HCT116 (cell line): ENCODE data around the gene CRYGN. TPM values are rescaled to one million over a fixed set of nuclear protein-coding genes. Genes with fewer than 3 reads are reported as not detected.

Source experiments
- ATAC-seq: fragments of 200-7000 bp; cut with Tn5 transposase; 2 replicates; pipeline ENCODE4 v1.9.1; 2020; ENCODE audit warnings: mild to moderate bottlenecking, moderate library complexity
- BruUV-seq: library from RNA; stranded (reverse); fragments of 400-500 nt; replicated peaks from 2 replicates; lab custom pipeline; 2021; lab: Mats Ljungman, UMichigan
- CTCF ChIA-PET: fragments of 300-600 bp; sonication (Branson Sonifier 250); formaldehyde crosslinking; loops from one replicate; lab custom pipeline; 2021; ENCODE audit warnings: antibody characterized with exemption; lab: Charles Lee
- POLR2A ChIA-PET: fragments of 300-600, 350-600 bp; sonication (Branson Sonifier 250); formaldehyde crosslinking; loops from one replicate; lab custom pipeline; 2021; ENCODE audit warnings: antibody characterized with exemption; lab: Charles Lee
- RAD21 ChIA-PET, 2 experiments: fragments of 300-600 bp; sonication (Branson Sonifier 250); formaldehyde crosslinking; loops; one replicate each; lab custom pipeline; 2023; ENCODE audit warnings: low total read pairs in 2 of 2; ENCODE audit not compliant: uncharacterized antibody in 2 of 2, unreplicated experiment in 2 of 2, low non-redundant PET in 1 of 2; lab: Charles Lee
- DNase-seq: peaks from one replicate; pipeline ENCODE4 v3.0.0-alpha.2; 2010; ENCODE audit warnings: low read depth, low spot score
- H2AFZ ChIP-seq: fragments of 200-600 bp; shearing (Covaris generic), sonication (generic); 2 replicates; pipeline ENCODE4 v1.6.1; 2017; ENCODE audit warnings: low read depth, mixed run types, mixed read lengths, antibody characterized with exemption, low read length; ENCODE audit not compliant: poor library complexity, severe bottlenecking
- H3K27ac ChIP-seq: 2 replicates; pipeline ENCODE4 v1.5.1; 2012; ENCODE audit warnings: low read depth, low read length
- H3K27me3 ChIP-seq: fragments of 200-600 bp; sonication (generic); 2 replicates; pipeline ENCODE4 v1.6.1; 2016; ENCODE audit warnings: mixed run types, low read length, mixed read lengths; ENCODE audit not compliant: insufficient read depth
- H3K36me3 ChIP-seq, 2 experiments: fragments of 200-500 bp in 1 of 2; fragments of 200-600 bp in 1 of 2; sonication (Bioruptor generic) in 1 of 2; sonication (generic) in 1 of 2; 2 replicates each; pipeline versions ENCODE4 v1.5.1 to v1.6.1; 2014 to 2016; ENCODE audit warnings: low read length in 2 of 2, inconsistent platforms in 1 of 2, mixed read lengths in 1 of 2, mixed run types in 1 of 2; ENCODE audit not compliant: insufficient read depth in 2 of 2, control insufficient read depth in 1 of 2
- H3K4me1 ChIP-seq, 2 experiments: fragments of 200-600 bp in 1 of 2; sonication (generic) in 1 of 2; 2 replicates each; pipeline versions ENCODE4 v1.5.1 to v1.6.1; 2012 to 2017; ENCODE audit warnings: low read length in 2 of 2, inconsistent platforms in 1 of 2, mild to moderate bottlenecking in 1 of 2, mixed read lengths in 1 of 2, mixed run types in 1 of 2, moderate library complexity in 1 of 2; ENCODE audit not compliant: insufficient read depth in 2 of 2, control insufficient read depth in 1 of 2
- H3K4me2 ChIP-seq: fragments of 200-600 bp; sonication (generic); 2 replicates; pipeline ENCODE4 v1.6.1; 2017; ENCODE audit warnings: mixed run types, low read length, mixed read lengths
- H3K4me3 ChIP-seq, 2 experiments: fragments of 200-600 bp in 1 of 2; sonication (generic) in 1 of 2; replicated peaks in 1 of 2; 2 replicates each; pipeline ENCODE4 v1.5.1; 2011 to 2016; ENCODE audit warnings: low read length in 2 of 2, control low read depth in 1 of 2, low read depth in 1 of 2, mild to moderate bottlenecking in 1 of 2, mixed read lengths in 1 of 2, mixed run types in 1 of 2
- H3K79me2 ChIP-seq: fragments of 200-600 bp; sonication (generic); 2 replicates; pipeline ENCODE4 v1.6.1; 2017; ENCODE audit warnings: mild to moderate bottlenecking, mixed run types, low read length, moderate library complexity, mixed read lengths; ENCODE audit not compliant: insufficient read depth
- H3K9ac ChIP-seq: fragments of 200-600 bp; sonication (generic); 2 replicates; pipeline ENCODE4 v1.6.1; 2016; ENCODE audit warnings: low read length, mixed read lengths
- H3K9me2 ChIP-seq: fragments of 200-600 bp; sonication (generic), shearing (Covaris generic); 2 replicates; pipeline ENCODE4 v1.6.1; 2017; ENCODE audit warnings: mixed run types, mild to moderate bottlenecking, moderate library complexity; ENCODE audit not compliant: insufficient read depth
- H3K9me3 ChIP-seq, 2 experiments: fragments of 200-500 bp in 1 of 2; fragments of 200-600 bp in 1 of 2; sonication (Bioruptor generic) in 1 of 2; sonication (generic) in 1 of 2; 2 replicates each; pipeline ENCODE4 v1.6.1; 2014 to 2017; ENCODE audit warnings: low read length in 2 of 2, mixed read lengths in 2 of 2, inconsistent platforms in 1 of 2, low read depth in 1 of 2, mild to moderate bottlenecking in 1 of 2, mixed run types in 1 of 2, moderate library complexity in 1 of 2; ENCODE audit not compliant: control insufficient read depth in 1 of 2, insufficient read depth in 1 of 2
- H4K20me1 ChIP-seq: fragments of 200-600 bp; sonication (generic), shearing (Covaris generic); 2 replicates; pipeline ENCODE4 v1.6.1; 2017; ENCODE audit warnings: mixed run types, mild to moderate bottlenecking, moderate library complexity; ENCODE audit not compliant: insufficient read depth
- ATF3 ChIP-seq: IDR thresholded peaks from 2 replicates; pipeline ENCODE4 v1.6.1; 2012
- CBX3 ChIP-seq: IDR thresholded peaks from 2 replicates; pipeline ENCODE4 v1.6.1; 2012; ENCODE audit warnings: low read depth
- CTCF ChIP-seq, 3 experiments: fragments of 200-600 bp in 1 of 3; sonication (generic) in 1 of 3; IDR thresholded peaks in 2 of 3; conservative IDR thresholded peaks in 1 of 3; 2 replicates each; pipeline ENCODE4 v1.5.1; 2012 to 2017; ENCODE audit warnings: low read depth in 2 of 3, low read length in 2 of 3, antibody characterized with exemption in 1 of 3, borderline replicate concordance in 1 of 3, control low read depth in 1 of 3, mild to moderate bottlenecking in 1 of 3, mixed read lengths in 1 of 3, mixed run types in 1 of 3, moderate library complexity in 1 of 3; ENCODE audit not compliant: insufficient read depth in 1 of 3
- EGR1 ChIP-seq: IDR thresholded peaks from 2 replicates; pipeline ENCODE4 v1.6.1; 2012; ENCODE audit warnings: low read depth
- ELF1 ChIP-seq: IDR thresholded peaks from 2 replicates; pipeline ENCODE4 v1.6.1; 2012; ENCODE audit warnings: low read depth, borderline replicate concordance
- EZH2phosphoT487 ChIP-seq: fragments of 200-600 bp; IDR thresholded peaks from 2 replicates; pipeline ENCODE4 v1.6.1; 2018; ENCODE audit warnings: antibody characterized with exemption, borderline replicate concordance
- JUND ChIP-seq: IDR thresholded peaks from 2 replicates; pipeline ENCODE4 v1.6.1; 2012
- POLR2A ChIP-seq: IDR thresholded peaks from 2 replicates; pipeline ENCODE4 v1.7.0; 2011; ENCODE audit warnings: borderline replicate concordance; ENCODE audit not compliant: insufficient read depth, insufficient read length; ENCODE audit errors: extremely low read depth
- SP1 ChIP-seq: IDR thresholded peaks from 2 replicates; pipeline ENCODE4 v1.6.1; 2012; ENCODE audit warnings: low read depth
- SRF ChIP-seq: IDR thresholded peaks from 2 replicates; pipeline ENCODE4 v1.6.1; 2012; ENCODE audit warnings: low read depth
- TCF7L2 ChIP-seq: IDR thresholded peaks from 2 replicates; pipeline ENCODE4 v1.7.0; 2011; ENCODE audit warnings: borderline replicate concordance, inconsistent platforms; ENCODE audit not compliant: insufficient read depth, insufficient read length; ENCODE audit errors: extremely low read depth
- ZBTB33 ChIP-seq: IDR thresholded peaks from 2 replicates; pipeline ENCODE4 v1.6.1; 2011; ENCODE audit warnings: mild to moderate bottlenecking, low read length, moderate library complexity; ENCODE audit not compliant: insufficient replicate concordance; ENCODE audit errors: extremely low read depth
- ZFX ChIP-seq: fragments of 450-650 bp; IDR thresholded peaks from 2 replicates; pipeline ENCODE4 v1.6.1; 2017
- ZNF274 ChIP-seq: fragments of 200-500 bp; sonication (Bioruptor generic); IDR thresholded peaks from 2 replicates; pipeline ENCODE4 v1.6.1; 2014; ENCODE audit warnings: mild to moderate bottlenecking, low read depth, low read length, inconsistent platforms
- intact Hi-C: fragments of 100-400 bp; cut with micrococcal nuclease; formaldehyde crosslinking; loops from 2 replicates; pipeline ENCODE4 v1.10.0; 2022
- total RNA-seq: library from RNA; stranded (reverse); gene quantifications from one replicate; pipeline ENCODE4 v1.2.1, GENCODE V29; 2021; ENCODE audit not compliant: unreplicated experiment

The CRYGN gene
- total RNA-seq, 1 experiment from 2014 or later = not detected

GRCh38 chr7:151389768-151390597 lies 50.0 kb downstream of the CRYGN start:
- ChIA-PET RAD21 (no interaction called here), CTCF (no interaction called here), POLR2A (no interaction called here)
- ATAC-seq (no peak), DNase-seq (no peak)
- peaks cover 7 to 18% of the 10 kb centered on the region in 2 experiments; a peak in 3 of 4 replicates for H3K4me1 ChIP-seq
- H3K27me3 ChIP-seq = no peaks in the 10 kb centered on the region
- no peak overlapping the region for H3K27ac ChIP-seq
- no peaks in the 10 kb centered on the region for H3K36me3 ChIP-seq
- H3K9me3 ChIP-seq = no peaks in the 10 kb centered on the region
- no peaks in the 10 kb centered on the region for H3K79me2 ChIP-seq
- H4K20me1 ChIP-seq = no peaks in the 10 kb centered on the region
- no TSS peak for BruUV-seq
- TF ChIP-seq EGR1 = no peak
- no peak for TF ChIP-seq SP1
- no peak for TF ChIP-seq JUND
- no peak for TF ChIP-seq EZH2phosphoT487
- no peak for TF ChIP-seq ZFX
- TF ChIP-seq TCF7L2 = no peak
- no peak for TF ChIP-seq CBX3
- intact Hi-C loops = no loop called here
- H3K4me2 ChIP-seq = no peak overlapping the region
- H3K9ac ChIP-seq = no peak overlapping the region
- H3K9me2 ChIP-seq = no peaks in the 10 kb centered on the region
- no peak overlapping the region for H2AFZ ChIP-seq
- H3K4me3 ChIP-seq = no peak overlapping the region

- Histone ChIP-seq H3K9ac (no peak overlapping the region), H3K9me3 (no peaks in the 10 kb centered on the region), H4K20me1 (no peaks in the 10 kb centered on the region), H3K4me1 (peaks cover 7 to 17% of the 10 kb centered on the region in 2 experiments; a peak in 3 of 4 replicates), H3K36me3 (no peaks in the 10 kb centered on the region), H3K79me2 (no peaks in the 10 kb centered on the region), H3K4me2 (no peak overlapping the region), H3K4me3 (no peak overlapping the region), H3K9me2 (no peaks in the 10 kb centered on the region), H3K27me3 (no peaks in the 10 kb centered on the region), H3K27ac (no peak overlapping the region), H2AFZ (no peak overlapping the region)
- ATAC-seq = no peak
- CTCF ChIA-PET = no interaction called here
- intact Hi-C loops = no loop called here
- BruUV-seq = no TSS peak
- POLR2A ChIA-PET = no interaction called here
- DNase-seq = no peak
- TF ChIP-seq JUND (no peak), ATF3 (no peak), POLR2A (no peak), ZBTB33 (no peak), ELF1 (no peak), SRF (no peak), ZNF274 (no peak), SP1 (no peak), CTCF (IDR thresholded peaks at IDR 0.05 in 2 of 3, conservative IDR thresholded peaks at IDR 0.05 in 1 of 3; ENCODE audit: borderline replicate concordance in 1 of 3, insufficient read depth in 1 of 3, low read depth in 2 of 3, low read length in 2 of 3) (no peak), ZFX (no peak)
- RAD21 ChIA-PET = no interaction called here
Observed at GRCh38 chr7:151389096-151389767, 50.7 kb downstream of the CRYGN start.
